Right lobe of liver (tissue), 6 donors: ENCODE measurements around the gene SERPINB12. TPM values are rescaled to one million over a fixed set of nuclear protein-coding genes. Genes with fewer than 3 reads are reported as not detected.

Experiments used
- ATAC-seq, 4 donors: fragments of 200-7000 bp; cut with Tn5 transposase; one replicate each; pipeline ENCODE4 v1.9.1; 2020; ENCODE audit warnings: mild to moderate bottlenecking in 4 of 4, moderate library complexity in 4 of 4
- DNase-seq, 3 donors: peaks; one replicate each; pipeline ENCODE4 v3.0.0-alpha.2; 2020
- H3K27ac ChIP-seq, 3 donors: fragments of 200-600 bp; one replicate each; pipeline ENCODE4 v1.8.0; 2022
- H3K27me3 ChIP-seq, 2 donors: fragments of 200-600 bp; one replicate each; pipeline ENCODE4 v1.8.0; 2022
- H3K36me3 ChIP-seq, 4 donors: fragments of 200-600 bp; sonication (generic) in 1 of 4; one replicate each; pipeline versions ENCODE4 v1.5.1 to v1.8.0; 2017 to 2022; ENCODE audit warnings: control low read depth in 1 of 4
- H3K4me1 ChIP-seq, 4 donors: fragments of 200-600 bp; sonication (generic) in 1 of 4; one replicate each; pipeline versions ENCODE4 v1.5.1 to v1.8.0; 2017 to 2022; ENCODE audit warnings: control low read depth in 1 of 4
- H3K4me3 ChIP-seq, 3 donors: fragments of 200-600 bp; one replicate each; pipeline ENCODE4 v1.8.0; 2022
- H3K9me3 ChIP-seq, 4 donors: fragments of 200-600 bp; sonication (generic) in 1 of 4; one replicate each; pipeline versions ENCODE4 v1.5.1 to v1.8.0; 2017 to 2022; ENCODE audit warnings: control low read depth in 1 of 4
- POLR2A ChIP-seq: fragments of 450-650 bp; IDR thresholded peaks from one replicate; pipeline ENCODE4 v1.6.1; 2017; ENCODE audit warnings: antibody characterized with exemption, mild to moderate bottlenecking
- WGBS: methylation state at CpG from one replicate; pipeline ENCODE4 v1.1.6; 2018; ENCODE audit warnings: low coverage, low lambda C conversion rate; ENCODE audit not compliant: insufficient coverage; ENCODE audit errors: missing lambda C conversion rate; 5-methylcytosine and 5-hydroxymethylcytosine counted together
- intact Hi-C, 2 donors: fragments of 100-400 bp; cut with DNase I; formaldehyde crosslinking; loops; one replicate each; pipeline versions ENCODE4 v1.11.2 to v1.14.1; 2022
- total RNA-seq, 6 experiments: library from RNA; depleted of rRNA in 2 of 6; stranded (reverse); fragments of >200 nt in 2 of 6; fragmentation: NEBNext Ultra II Directional in 3 of 6; extraction: Animal tissue kit (Norgen Biotek cat#: 25700) in 3 of 6; gene quantifications; one replicate each; pipeline versions ENCODE4 v1.1.0 to v1.2.4, GENCODE V29; 2016 to 2023
- TF ChIP-seq, protein P1 (sequence below), 4 donors: fragments of 200-600 bp in 3 of 4; fragments of 450-650 bp in 1 of 4; IDR thresholded peaks; one replicate each; pipeline versions ENCODE4 v1.5.1 to v1.8.0; 2016 to 2022; ENCODE audit warnings: antibody characterized with exemption in 4 of 4, mild to moderate bottlenecking in 2 of 4
- donor health status: DM: no; HTN: yes; CAD: no.
- donor health status: DM: no; HTN: no; CAD: no.
- donor health status: DM: no; HTN: no; CAD: no.
- donor health status: DM: no; HTN: yes; CAD: no.
- donor health status: DM: no; HTN: yes; CAD: no.

SERPINB12 gene
- total RNA-seq, 6 experiments from 2014 or later = not detected

GRCh38 chr18:63539904-63540510 lies 2.2 kb upstream of the SERPINB12 start:
- no peak for ATAC-seq
- intact Hi-C loops = no loop called here

GRCh38 chr18:63544017-63544416 lies 1.8 kb downstream of the SERPINB12 start:
- H3K27ac ChIP-seq = no peak overlapping the region
- H3K36me3 ChIP-seq = no peaks in the 10 kb centered on the region

More at GRCh38 chr18:63539904-63540510, 2.2 kb upstream of the SERPINB12 start:
- Histone ChIP-seq H3K36me3 (no peaks in the 10 kb centered on the region), H3K4me3 (no peak overlapping the region), H3K4me1 (no peaks in the 10 kb centered on the region), H3K27ac (no peak overlapping the region), H3K9me3 (no peaks in the 10 kb centered on the region), H3K27me3 (no peaks in the 10 kb centered on the region)
- 36% methylated on average over 3 of the region's 3 CpGs for WGBS
- DNase-seq = no peak
- TF ChIP-seq, protein P1, sequence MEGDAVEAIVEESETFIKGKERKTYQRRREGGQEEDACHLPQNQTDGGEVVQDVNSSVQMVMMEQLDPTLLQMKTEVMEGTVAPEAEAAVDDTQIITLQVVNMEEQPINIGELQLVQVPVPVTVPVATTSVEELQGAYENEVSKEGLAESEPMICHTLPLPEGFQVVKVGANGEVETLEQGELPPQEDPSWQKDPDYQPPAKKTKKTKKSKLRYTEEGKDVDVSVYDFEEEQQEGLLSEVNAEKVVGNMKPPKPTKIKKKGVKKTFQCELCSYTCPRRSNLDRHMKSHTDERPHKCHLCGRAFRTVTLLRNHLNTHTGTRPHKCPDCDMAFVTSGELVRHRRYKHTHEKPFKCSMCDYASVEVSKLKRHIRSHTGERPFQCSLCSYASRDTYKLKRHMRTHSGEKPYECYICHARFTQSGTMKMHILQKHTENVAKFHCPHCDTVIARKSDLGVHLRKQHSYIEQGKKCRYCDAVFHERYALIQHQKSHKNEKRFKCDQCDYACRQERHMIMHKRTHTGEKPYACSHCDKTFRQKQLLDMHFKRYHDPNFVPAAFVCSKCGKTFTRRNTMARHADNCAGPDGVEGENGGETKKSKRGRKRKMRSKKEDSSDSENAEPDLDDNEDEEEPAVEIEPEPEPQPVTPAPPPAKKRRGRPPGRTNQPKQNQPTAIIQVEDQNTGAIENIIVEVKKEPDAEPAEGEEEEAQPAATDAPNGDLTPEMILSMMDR (IDR thresholded peaks at IDR 0.05) = no peak
- TF ChIP-seq POLR2A = no peak

GRCh38 chr18:63545000-63545399 lies 2.8 kb downstream of the SERPINB12 start:
- DNase-seq (no peak), ATAC-seq (no peak)
- no peaks in the 10 kb centered on the region for H3K4me1 ChIP-seq
- H3K27ac ChIP-seq = no peak overlapping the region
- no peak overlapping the region for H3K4me3 ChIP-seq
- WGBS = 63% methylated on average over 3 of the region's 3 CpGs
- no peaks in the 10 kb centered on the region for H3K27me3 ChIP-seq
- H3K36me3 ChIP-seq = no peaks in the 10 kb centered on the region
- no peaks in the 10 kb centered on the region for H3K9me3 ChIP-seq
- no peak for TF ChIP-seq POLR2A
- TF ChIP-seq, protein P1 (IDR thresholded peaks at IDR 0.05) = no peak
- intact Hi-C loops = no loop called here

More at GRCh38 chr18:63544017-63544416, 1.8 kb downstream of the SERPINB12 start:
- ATAC-seq = no peak
- Histone ChIP-seq H3K9me3 (no peaks in the 10 kb centered on the region), H3K4me3 (no peak overlapping the region), H3K27me3 (no peaks in the 10 kb centered on the region), H3K4me1 (no peaks in the 10 kb centered on the region)
- intact Hi-C loops = no loop called here
- no peak for DNase-seq
- TF ChIP-seq, protein P1 (IDR thresholded peaks at IDR 0.05) = no peak
- 83% methylated on average over 2 of the region's 2 CpGs for WGBS

DNA sequence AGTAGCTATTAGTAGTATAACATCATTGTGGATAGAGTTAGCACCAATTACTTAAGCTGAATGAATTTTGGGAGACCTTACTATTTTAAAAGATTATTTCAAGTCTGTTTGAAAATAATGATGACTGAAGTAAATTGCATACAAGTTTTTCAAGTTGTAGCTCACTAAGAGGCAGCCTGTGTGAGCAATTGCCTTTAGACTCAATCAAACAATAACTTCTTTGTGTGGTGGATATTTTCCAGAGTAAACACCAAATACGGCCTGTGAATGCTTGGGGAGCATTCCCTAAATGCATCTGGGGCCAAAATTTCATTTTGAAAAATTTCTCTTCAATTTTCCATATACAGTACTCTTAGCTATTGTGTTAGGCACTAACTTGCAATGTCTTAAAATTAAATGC lies 7.9 kb downstream of the SERPINB12 start:
- Histone ChIP-seq H3K27me3 (no peaks in the 10 kb centered on the region), H3K9me3 (no peaks in the 10 kb centered on the region), H3K27ac (no peak overlapping the region), H3K36me3 (no peaks in the 10 kb centered on the region), H3K4me1 (no peaks in the 10 kb centered on the region), H3K4me3 (no peak overlapping the region)
- intact Hi-C loops = no loop called here
- 25% methylated on average over 1 of the region's 1 CpG for WGBS
- TF ChIP-seq, protein P1 (IDR thresholded peaks at IDR 0.05) = no peak
- no peak for TF ChIP-seq POLR2A
- DNase-seq = no peak
- no peak for ATAC-seq

DNA sequence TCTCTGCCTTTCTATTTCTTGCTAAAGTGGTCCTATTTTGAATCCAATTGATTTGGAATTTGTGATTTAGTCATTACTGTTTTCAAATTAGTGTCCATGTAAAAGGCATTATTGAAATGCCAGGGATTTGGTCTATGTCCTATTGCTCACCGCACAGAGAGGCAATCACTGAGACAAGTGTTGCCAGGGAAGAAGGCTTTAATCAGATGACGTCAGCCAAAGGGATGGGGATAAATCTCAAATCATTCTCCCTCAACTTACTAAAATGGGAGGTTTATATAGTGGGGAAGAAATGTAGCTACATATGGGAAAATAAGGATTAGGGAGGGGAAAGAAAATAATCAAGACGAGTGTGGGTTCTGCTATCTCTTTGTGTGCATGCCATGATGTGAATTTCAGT lies 9.6 kb downstream of the SERPINB12 start:
- no peak overlapping the region for H3K27ac ChIP-seq
- ATAC-seq (no peak), DNase-seq (no peak)
- no peaks in the 10 kb centered on the region for H3K36me3 ChIP-seq
- TF ChIP-seq POLR2A = no peak
- TF ChIP-seq, protein P1 (IDR thresholded peaks at IDR 0.05) = no peak
- H3K4me1 ChIP-seq = no peaks in the 10 kb centered on the region
- no peaks in the 10 kb centered on the region for H3K9me3 ChIP-seq
- 64% methylated on average over 3 of the region's 3 CpGs for WGBS
- no peaks in the 10 kb centered on the region for H3K27me3 ChIP-seq
- intact Hi-C loops = no loop called here
- no peak overlapping the region for H3K4me3 ChIP-seq
